Umbilical cord (tissue), 2 donors: Measurements from ENCODE around the gene SLC35E1. TPM values are rescaled to one million over a fixed set of nuclear protein-coding genes. Genes with fewer than 3 reads are reported as not detected.
"Not testable (repeated sequence)": the region's sequence is repeated elsewhere in the genome, so short reads cannot be mapped to it uniquely, and the experiment has no call there.

Experiments
- DNase-seq: peaks from one replicate; pipeline ENCODE4 v3.0.0-alpha.2; 2015; ENCODE audit warnings: low spot score
- total RNA-seq: library from RNA; depleted of rRNA; stranded (reverse); fragments of >200 nt; gene quantifications from one replicate; pipeline ENCODE4 v1.2.3, GENCODE V29; 2014; ENCODE audit warnings: low replicate concordance; ENCODE audit not compliant: insufficient read depth

SLC35E1 gene
- total RNA-seq, 1 donor from 2014 or later, result 25.5 TPM

GRCh38 chr19:16522559-16523377 is 49.4 kb downstream of the SLC35E1 start:
- no peak for DNase-seq

- no peak for DNase-seq
Measured at GRCh38 chr19:16521715-16522289, 50.4 kb downstream of the SLC35E1 start.

GRCh38 chr19:16520986-16521624 is 51.1 kb downstream of the SLC35E1 start:
- no peak for DNase-seq

- no peak for DNase-seq
Measured at GRCh38 chr19:16520074-16520973, 51.9 kb downstream of the SLC35E1 start.

GRCh38 chr19:16519230-16519687 is 53.0 kb downstream of the SLC35E1 start:
- DNase-seq, result no peak

- DNase-seq, result no peak
Measured at GRCh38 chr19:16518483-16519229, 53.6 kb downstream of the SLC35E1 start.

GRCh38 chr19:16518061-16518460 is 54.2 kb downstream of the SLC35E1 start:
- DNase-seq, result no peak

GRCh38 chr19:16516923-16517610 is 55.1 kb downstream of the SLC35E1 start:
- DNase-seq, result no peak

- DNase-seq, result no peak
Measured at GRCh38 chr19:16516381-16516780, 55.8 kb downstream of the SLC35E1 start.

GRCh38 chr19:16514383-16515019 is 57.7 kb downstream of the SLC35E1 start:
- no peak for DNase-seq

GRCh38 chr19:16512611-16513010 is 59.6 kb downstream of the SLC35E1 start:
- not testable (repeated sequence) for DNase-seq

GRCh38 chr19:16509141-16510061 is 62.8 kb downstream of the SLC35E1 start:
- no peak for DNase-seq

- DNase-seq, result no peak
Measured at GRCh38 chr19:16508546-16508945, 63.7 kb downstream of the SLC35E1 start.

- DNase-seq, result no peak
Measured at GRCh38 chr19:16506961-16507360, 65.3 kb downstream of the SLC35E1 start.

- not testable (repeated sequence) for DNase-seq
Measured at GRCh38 chr19:16506161-16506560, 66.1 kb downstream of the SLC35E1 start.

GRCh38 chr19:16504271-16504670 is 67.9 kb downstream of the SLC35E1 start:
- DNase-seq, result no peak
